ENCODE measurements around the gene OR52E4.

OR52E4 gene

GRCh38 chr11:5928811-5929210, 48.4 kb downstream of the OR52E4 start:
- H3K9me3 ChIP-seq (replicated peaks; ENCODE audit: insufficient read depth, low read length): no peaks in the 10 kb centered on the region
- H3K27me3 ChIP-seq (replicated peaks; ENCODE audit: insufficient read depth, low read length): no peaks in the 10 kb centered on the region
- no peaks in the 10 kb centered on the region for H3K9me2 ChIP-seq (replicated peaks; ENCODE audit: insufficient read depth, low read length)
- H3F3A ChIP-seq (ENCODE audit: insufficient read depth, low read length): no peaks in the 10 kb centered on the region
- H2AFZ ChIP-seq (ENCODE audit: low read length): no peak overlapping the region
- no peaks in the 10 kb centered on the region for H3K79me2 ChIP-seq (ENCODE audit: low read length)
- H3K4me2 ChIP-seq (ENCODE audit: low read depth, low read length): no peak overlapping the region
- no peak overlapping the region for H3K4me3 ChIP-seq (ENCODE audit: low read length)
- H4K20me1 ChIP-seq (ENCODE audit: insufficient read depth, low read length): no peaks in the 10 kb centered on the region
- H3K9ac ChIP-seq (ENCODE audit: low read length): no peak overlapping the region
- no peaks in the 10 kb centered on the region for H3K36me3 ChIP-seq (replicated peaks; ENCODE audit: insufficient read depth, low read length)
- DNase-seq: no peak
- no peak overlapping the region for H3K27ac ChIP-seq (ENCODE audit: low read length)
- TF ChIP-seq EZH2 (optimal IDR thresholded peaks at IDR 0.05; ENCODE audit: low read depth, low read length) (no peak), EZH2phosphoT487 (IDR thresholded peaks at IDR 0.05; ENCODE audit: low read length) (no peak)
- TF ChIP-seq, protein P1, sequence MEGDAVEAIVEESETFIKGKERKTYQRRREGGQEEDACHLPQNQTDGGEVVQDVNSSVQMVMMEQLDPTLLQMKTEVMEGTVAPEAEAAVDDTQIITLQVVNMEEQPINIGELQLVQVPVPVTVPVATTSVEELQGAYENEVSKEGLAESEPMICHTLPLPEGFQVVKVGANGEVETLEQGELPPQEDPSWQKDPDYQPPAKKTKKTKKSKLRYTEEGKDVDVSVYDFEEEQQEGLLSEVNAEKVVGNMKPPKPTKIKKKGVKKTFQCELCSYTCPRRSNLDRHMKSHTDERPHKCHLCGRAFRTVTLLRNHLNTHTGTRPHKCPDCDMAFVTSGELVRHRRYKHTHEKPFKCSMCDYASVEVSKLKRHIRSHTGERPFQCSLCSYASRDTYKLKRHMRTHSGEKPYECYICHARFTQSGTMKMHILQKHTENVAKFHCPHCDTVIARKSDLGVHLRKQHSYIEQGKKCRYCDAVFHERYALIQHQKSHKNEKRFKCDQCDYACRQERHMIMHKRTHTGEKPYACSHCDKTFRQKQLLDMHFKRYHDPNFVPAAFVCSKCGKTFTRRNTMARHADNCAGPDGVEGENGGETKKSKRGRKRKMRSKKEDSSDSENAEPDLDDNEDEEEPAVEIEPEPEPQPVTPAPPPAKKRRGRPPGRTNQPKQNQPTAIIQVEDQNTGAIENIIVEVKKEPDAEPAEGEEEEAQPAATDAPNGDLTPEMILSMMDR (IDR thresholded peaks at IDR 0.05; ENCODE audit: low read length): no peak
- H3K4me1 ChIP-seq (ENCODE audit: low read length): no peaks in the 10 kb centered on the region

DNA sequence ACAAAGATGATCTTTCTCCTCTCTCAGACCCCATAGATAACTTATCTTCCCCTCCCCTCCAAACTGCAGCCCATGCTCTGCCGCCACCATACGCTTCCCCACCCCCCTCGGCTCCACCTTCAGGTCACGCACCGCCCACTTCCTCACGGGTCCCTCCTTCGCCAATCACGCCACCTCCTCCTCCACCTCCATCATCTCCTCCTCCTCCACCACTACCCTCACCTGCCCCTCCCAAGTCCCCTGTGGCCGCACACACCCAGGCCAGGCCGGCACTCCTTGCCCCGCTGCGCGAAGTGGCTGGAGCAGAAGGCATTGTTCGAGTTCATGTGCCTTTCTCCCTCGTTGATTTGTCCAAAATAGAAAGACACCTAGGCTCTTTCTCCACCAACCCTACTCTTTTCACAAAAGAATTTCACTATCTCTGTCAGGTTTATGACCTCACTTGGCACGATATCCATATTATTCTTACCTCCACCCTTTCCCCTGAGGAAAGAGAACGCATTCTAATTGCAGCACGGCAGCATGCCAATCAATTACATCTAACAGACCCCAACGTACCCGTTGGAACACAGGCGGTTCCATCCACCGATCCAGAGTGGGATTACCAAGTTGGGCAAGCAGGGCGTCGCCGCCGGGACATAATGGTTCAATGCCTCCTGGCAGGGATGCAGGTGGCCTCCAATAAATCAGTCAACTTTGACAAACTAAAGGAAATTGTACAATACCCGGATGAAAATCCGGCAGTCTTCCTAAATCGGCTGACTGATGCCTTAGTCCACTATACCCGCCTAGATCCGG, 49.3 kb downstream of the OR52E4 start:
- Histone ChIP-seq H2AFZ (ENCODE audit: low read length) (no peak overlapping the region), H3K36me3 (replicated peaks; ENCODE audit: insufficient read depth, low read length) (no peaks in the 10 kb centered on the region), H4K20me1 (ENCODE audit: insufficient read depth, low read length) (no peaks in the 10 kb centered on the region), H3K4me2 (ENCODE audit: low read depth, low read length) (no peak overlapping the region), H3K4me3 (ENCODE audit: low read length) (no peak overlapping the region), H3K79me2 (ENCODE audit: low read length) (no peaks in the 10 kb centered on the region), H3K27ac (ENCODE audit: low read length) (no peak overlapping the region), H3K9me2 (replicated peaks; ENCODE audit: insufficient read depth, low read length) (no peaks in the 10 kb centered on the region), H3F3A (ENCODE audit: insufficient read depth, low read length) (no peaks in the 10 kb centered on the region), H3K4me1 (ENCODE audit: low read length) (no peaks in the 10 kb centered on the region), H3K9me3 (replicated peaks; ENCODE audit: insufficient read depth, low read length) (no peaks in the 10 kb centered on the region), H3K27me3 (replicated peaks; ENCODE audit: insufficient read depth, low read length) (no peaks in the 10 kb centered on the region), H3K9ac (ENCODE audit: low read length) (no peak overlapping the region)
- no peak for DNase-seq
- no peak for TF ChIP-seq EZH2phosphoT487 (IDR thresholded peaks at IDR 0.05; ENCODE audit: low read length)
- no peak for TF ChIP-seq EZH2 (optimal IDR thresholded peaks at IDR 0.05; ENCODE audit: low read depth, low read length)
- TF ChIP-seq, protein P1 (IDR thresholded peaks at IDR 0.05; ENCODE audit: low read length): no peak

- no peaks in the 10 kb centered on the region for H4K20me1 ChIP-seq (ENCODE audit: insufficient read depth, low read length)
- H3K9me3 ChIP-seq (replicated peaks; ENCODE audit: insufficient read depth, low read length): no peaks in the 10 kb centered on the region
- no peaks in the 10 kb centered on the region for H3K36me3 ChIP-seq (replicated peaks; ENCODE audit: insufficient read depth, low read length)
- H2AFZ ChIP-seq (ENCODE audit: low read length): no peak overlapping the region
- H3K27me3 ChIP-seq (replicated peaks; ENCODE audit: insufficient read depth, low read length): no peaks in the 10 kb centered on the region
- no peak overlapping the region for H3K27ac ChIP-seq (ENCODE audit: low read length)
- no peak overlapping the region for H3K4me3 ChIP-seq (ENCODE audit: low read length)
- H3F3A ChIP-seq (ENCODE audit: insufficient read depth, low read length): no peaks in the 10 kb centered on the region
- H3K79me2 ChIP-seq (ENCODE audit: low read length): no peaks in the 10 kb centered on the region
- H3K9ac ChIP-seq (ENCODE audit: low read length): no peak overlapping the region
- no peak overlapping the region for H3K4me2 ChIP-seq (ENCODE audit: low read depth, low read length)
- no peaks in the 10 kb centered on the region for H3K4me1 ChIP-seq (ENCODE audit: low read length)
- TF ChIP-seq EZH2 (optimal IDR thresholded peaks at IDR 0.05; ENCODE audit: low read depth, low read length) (no peak), EZH2phosphoT487 (IDR thresholded peaks at IDR 0.05; ENCODE audit: low read length) (no peak)
- TF ChIP-seq, protein P1 (IDR thresholded peaks at IDR 0.05; ENCODE audit: low read length): no peak
- H3K9me2 ChIP-seq (replicated peaks; ENCODE audit: insufficient read depth, low read length): no peaks in the 10 kb centered on the region
- DNase-seq: no peak
Observed at GRCh38 chr11:5930614-5931013, 50.2 kb downstream of the OR52E4 start.
